Stimulated activated naive B cell treated with anti-CD40 and anti-IgM and Interleukin-4, amounts not matched to agents 10 μg/mL and 1 μg/mL and 100 μg/mL, for 72 hours (primary cell): ENCODE data around the gene UVSSA.
A peak's percentile ranks its signal among the peaks of the same experiment; 100 is the strongest.

Experiments
- ATAC-seq, 2 donors: fragments of 150-1000 bp; cut with Tn5 transposase; replicated peaks; 2 replicates each; pipeline ENCODE4 v1.10.0; 2021; ENCODE audit warnings: moderate library complexity in 1 of 2
- DNase-seq: peaks from one replicate; pipeline ENCODE4 v3.0.0; 2021
- H3K27ac Mint-ChIP-seq: one replicate; pipeline ENCODE4 v1.8.0; 2022; ENCODE audit warnings: mild to moderate bottlenecking, mixed read lengths
- H3K27me3 Mint-ChIP-seq, 2 donors: one replicate each; pipeline ENCODE4 v1.8.0; 2022; ENCODE audit warnings: mixed read lengths in 2 of 2
- H3K36me3 Mint-ChIP-seq, 2 donors: one replicate each; pipeline ENCODE4 v1.8.0; 2022; ENCODE audit warnings: mixed read lengths in 2 of 2, mild to moderate bottlenecking in 1 of 2
- H3K4me1 Mint-ChIP-seq, 2 donors: one replicate each; pipeline ENCODE4 v1.8.0; 2022; ENCODE audit warnings: mixed read lengths in 2 of 2, mild to moderate bottlenecking in 1 of 2
- H3K4me3 Mint-ChIP-seq, 2 donors: one replicate each; pipeline ENCODE4 v1.8.0; 2022; ENCODE audit warnings: mild to moderate bottlenecking in 2 of 2, mixed read lengths in 2 of 2, moderate library complexity in 1 of 2
- H3K9me3 Mint-ChIP-seq, 2 donors: one replicate each; pipeline ENCODE4 v1.8.0; 2022; ENCODE audit warnings: mixed read lengths in 2 of 2, mild to moderate bottlenecking in 1 of 2

Gene UVSSA

DNA sequence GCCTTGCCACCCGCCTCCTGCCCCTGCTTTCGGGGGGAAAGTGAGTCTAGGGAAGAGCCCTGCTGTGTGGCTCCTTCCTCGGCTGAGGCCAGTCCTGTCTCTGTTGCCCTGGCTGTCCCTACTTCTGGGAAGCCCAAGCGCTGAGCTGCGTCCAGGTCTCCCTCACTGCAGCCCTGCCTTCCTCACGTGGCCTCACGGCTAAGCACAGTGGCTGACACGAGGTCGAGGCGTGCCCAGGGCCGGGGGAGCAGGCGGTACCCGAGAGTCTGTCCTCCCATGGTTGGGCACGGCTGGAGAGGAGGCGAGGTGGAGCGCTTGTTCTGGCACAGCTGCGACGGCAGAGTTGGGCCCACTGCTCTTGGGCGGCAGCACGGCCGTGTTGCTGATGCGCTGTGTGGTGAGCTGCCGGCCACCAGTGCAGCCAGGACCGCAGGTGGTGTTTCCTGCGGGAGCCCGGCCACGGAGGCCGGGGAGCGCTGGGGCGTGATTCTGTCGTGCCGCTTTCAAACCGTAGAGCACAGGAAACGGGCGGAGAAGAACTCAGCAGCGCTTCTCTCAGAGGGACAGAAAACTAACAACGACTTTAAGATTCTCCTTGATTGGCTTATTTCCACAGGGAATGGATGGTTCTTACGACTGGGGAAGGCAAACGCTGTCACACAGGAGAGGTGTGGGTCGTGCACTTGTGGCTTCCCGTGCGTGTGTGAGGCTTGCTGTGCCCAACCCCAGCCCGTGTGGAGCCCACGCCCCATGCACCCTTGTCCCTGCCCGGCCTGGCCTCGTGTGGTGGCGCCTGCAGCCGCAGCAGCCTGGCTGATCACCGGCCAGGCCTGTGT lies 36.0 kb upstream of the UVSSA start:
- Mint-ChIP-seq H3K27me3 (no peaks in the 10 kb centered on the region), H3K4me1 (peaks cover 36 to 45% of the 10 kb centered on the region in 2 donors), H3K27ac (no peak overlapping the region), H3K4me3 (no peak overlapping the region), H3K36me3 (peaks cover 41 to 54% of the 10 kb centered on the region in 2 donors), H3K9me3 (no peaks in the 10 kb centered on the region)
- no peak for DNase-seq
- ATAC-seq: no peak

DNA sequence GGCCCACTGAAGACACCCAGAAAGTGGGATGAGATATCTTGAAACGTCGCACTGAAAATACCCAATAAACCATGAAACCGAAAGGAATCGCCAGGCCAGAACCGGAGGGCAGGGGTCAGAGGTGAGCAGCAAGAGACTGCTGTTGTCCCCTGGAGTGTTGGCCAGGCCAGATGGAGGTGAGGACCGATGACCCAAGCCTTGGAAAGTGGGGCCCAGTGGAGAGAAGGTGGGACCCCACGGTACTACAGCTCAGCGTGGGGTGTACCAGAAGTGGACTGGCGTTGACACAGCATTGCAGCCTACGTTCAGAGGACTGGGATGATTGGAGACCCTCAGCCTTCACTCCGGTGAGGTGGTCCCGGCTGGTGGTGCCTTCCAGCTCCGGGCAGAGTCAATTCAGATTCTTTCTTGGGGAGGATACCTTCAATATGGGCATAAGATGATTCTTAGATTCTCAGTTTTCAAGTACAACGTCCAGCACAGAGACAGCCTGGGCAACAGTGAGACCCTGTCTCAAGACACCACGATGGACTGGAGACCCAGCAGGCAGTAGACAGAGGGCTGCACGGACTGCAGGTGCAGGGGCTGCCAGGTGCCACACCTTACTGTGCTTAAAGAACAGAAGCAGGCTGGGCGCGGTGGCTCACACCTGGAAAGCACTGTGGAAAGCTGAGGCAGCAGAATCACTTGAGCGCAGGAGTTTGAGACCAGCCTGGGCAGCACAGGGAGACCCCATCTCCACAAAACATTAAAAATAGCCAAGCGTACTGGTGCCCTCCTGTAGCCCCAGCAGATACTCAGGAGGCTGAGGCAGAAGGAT lies 34.0 kb upstream of the UVSSA start:
- ATAC-seq (no peak), DNase-seq (no peak)
- Mint-ChIP-seq H3K4me1 (peaks cover 20 to 30% of the 10 kb centered on the region in 2 donors), H3K36me3 (peaks cover 50 to 60% of the 10 kb centered on the region in 2 donors), H3K9me3 (no peaks in the 10 kb centered on the region), H3K27me3 (no peaks in the 10 kb centered on the region), H3K4me3 (no peak overlapping the region), H3K27ac (no peak overlapping the region)

DNA sequence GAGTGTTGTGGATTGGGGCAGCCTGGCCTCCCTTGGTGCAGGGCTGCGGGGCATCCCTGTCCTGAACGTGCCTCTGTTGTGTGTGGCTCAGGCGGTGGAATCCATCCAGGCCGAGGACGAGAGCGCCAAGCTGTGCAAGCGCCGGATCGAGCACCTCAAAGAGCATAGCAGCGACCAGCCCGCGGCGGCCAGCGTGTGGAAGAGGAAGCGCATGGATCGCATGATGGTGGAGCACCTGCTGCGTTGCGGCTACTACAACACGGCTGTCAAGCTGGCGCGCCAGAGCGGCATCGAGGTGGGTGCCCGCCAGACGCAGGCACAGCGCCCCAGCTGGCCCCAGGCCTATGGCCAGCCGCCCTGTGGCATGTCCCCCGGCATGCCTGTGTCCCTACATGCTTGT lies 31.7 kb upstream of the UVSSA start:
- no peaks in the 10 kb centered on the region for H3K9me3 Mint-ChIP-seq
- H3K4me1 Mint-ChIP-seq: peaks cover 6 to 8% of the 10 kb centered on the region in 2 donors
- no peak for DNase-seq
- ATAC-seq: no peak
- peaks cover 52 to 62% of the 10 kb centered on the region in 2 donors for H3K36me3 Mint-ChIP-seq
- no peak overlapping the region for H3K4me3 Mint-ChIP-seq
- H3K27ac Mint-ChIP-seq: no peak overlapping the region
- H3K27me3 Mint-ChIP-seq: no peaks in the 10 kb centered on the region

DNA sequence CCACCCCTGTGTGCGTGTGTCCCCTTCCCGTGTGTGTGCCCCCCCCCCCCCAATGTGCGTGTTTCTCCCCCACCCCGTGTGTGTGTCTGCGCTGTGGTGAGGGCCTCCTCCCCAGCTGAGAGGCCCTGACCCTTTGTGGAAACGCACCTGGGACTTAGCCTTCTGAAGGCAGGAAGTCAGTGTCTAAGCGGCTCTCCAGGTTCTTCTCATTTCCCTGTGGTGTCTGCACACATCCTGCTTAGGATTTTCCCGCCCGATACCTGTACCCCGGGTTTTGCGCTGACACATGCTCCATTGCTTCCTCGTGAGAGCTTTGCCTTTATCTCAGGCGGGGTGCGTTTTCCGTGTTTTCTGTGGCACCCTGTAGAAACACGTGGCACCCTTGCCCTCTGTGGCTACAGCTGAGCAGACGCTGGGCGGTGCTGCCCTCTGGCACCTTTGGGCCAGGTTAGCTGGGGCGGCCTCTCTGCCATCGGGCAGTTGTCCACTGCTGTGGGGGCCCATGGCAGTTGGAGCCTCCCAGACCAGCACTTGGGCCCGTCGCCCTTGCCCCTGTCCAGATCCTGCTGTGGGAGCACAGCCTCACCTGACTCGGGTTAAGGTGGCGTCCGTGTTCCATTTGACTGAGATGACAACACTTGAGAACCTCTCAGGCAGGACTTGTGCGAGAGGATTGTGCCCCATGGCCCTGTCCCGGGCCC lies 31.0 kb upstream of the UVSSA start:
- no peak overlapping the region for H3K27ac Mint-ChIP-seq
- no peak for ATAC-seq

DNA sequence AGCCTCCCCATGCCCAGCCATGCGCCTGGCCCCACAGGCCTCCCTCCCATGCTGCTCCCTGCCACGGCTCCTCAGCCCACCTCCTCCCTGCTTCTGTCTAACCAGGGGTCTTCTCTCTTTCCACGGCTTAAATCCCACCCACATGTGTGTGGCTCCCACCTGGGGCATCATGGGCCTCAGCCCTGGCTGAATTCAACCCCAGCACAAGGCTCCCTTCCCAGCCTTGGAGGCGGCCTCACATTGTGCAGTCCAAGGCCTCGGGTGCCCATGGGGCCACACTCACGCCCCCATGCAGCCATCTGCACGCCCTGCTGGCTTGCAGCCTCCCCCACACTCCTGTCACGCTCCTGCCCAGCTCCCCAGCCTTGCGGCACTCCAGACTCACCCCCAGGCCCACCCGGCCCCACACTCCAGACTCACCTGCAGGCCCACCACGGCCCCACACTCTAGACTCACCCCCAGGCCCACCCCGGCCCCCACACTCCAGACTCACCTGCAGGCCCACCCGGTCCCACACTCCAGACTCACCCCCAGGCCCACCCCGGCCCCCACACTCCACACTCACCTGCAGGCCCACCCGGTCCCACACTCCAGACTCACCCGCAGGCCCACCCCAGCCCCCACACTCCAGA lies 30.4 kb upstream of the UVSSA start:
- no peak overlapping the region for H3K4me3 Mint-ChIP-seq

More for the DNA sequence above, 31.0 kb upstream of the UVSSA start:
- H3K9me3 Mint-ChIP-seq: no peaks in the 10 kb centered on the region
- H3K36me3 Mint-ChIP-seq: peaks cover 52 to 67% of the 10 kb centered on the region in 2 donors
- no peak for DNase-seq
- no peak overlapping the region for H3K4me3 Mint-ChIP-seq
- H3K27me3 Mint-ChIP-seq: no peaks in the 10 kb centered on the region
- H3K4me1 Mint-ChIP-seq: peaks cover 4% of the 10 kb centered on the region in 2 donors

DNA sequence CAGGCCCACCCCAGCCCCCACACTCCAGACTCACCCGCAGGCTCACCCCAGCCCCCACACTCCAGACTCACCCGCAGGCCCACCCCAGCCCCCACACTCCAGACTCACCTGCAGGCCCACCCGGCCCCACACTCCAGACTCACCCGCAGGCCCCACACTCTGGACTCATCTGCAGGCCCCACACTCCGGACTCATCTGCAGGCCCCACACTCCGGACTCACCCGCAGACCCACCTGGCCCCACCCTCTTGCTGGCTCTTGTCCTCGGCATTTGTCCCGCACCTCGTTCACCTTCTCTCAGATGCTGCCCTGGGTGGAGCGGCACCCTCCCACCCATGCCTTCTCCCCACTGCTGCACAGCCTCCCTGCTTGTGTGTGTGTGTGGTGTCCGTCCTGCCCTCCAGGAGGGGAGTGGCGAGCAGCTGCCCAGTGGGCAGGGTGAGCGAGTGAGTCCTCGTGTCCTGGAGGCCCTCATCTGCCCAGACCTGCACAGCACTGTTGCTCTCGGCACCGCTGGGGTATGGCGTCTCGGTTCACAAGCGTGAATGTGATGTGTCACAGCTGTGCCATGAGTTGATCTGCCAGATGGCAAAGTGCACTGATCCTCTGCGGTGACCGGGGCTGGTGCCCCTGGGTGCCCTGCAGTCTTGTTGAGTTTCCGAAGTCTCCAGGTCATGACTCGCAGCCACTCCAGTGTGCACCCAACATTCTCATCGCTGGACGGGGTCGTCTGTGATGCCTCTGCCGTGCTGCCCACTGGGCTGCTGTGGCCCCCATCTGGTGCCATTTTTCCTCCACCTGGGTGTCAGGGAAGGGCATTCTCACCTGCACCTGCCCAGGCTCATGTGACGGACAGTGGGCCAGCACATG lies 29.6 kb upstream of the UVSSA start:
- H3K36me3 Mint-ChIP-seq: peaks cover 48 to 69% of the 10 kb centered on the region in 2 donors
- H3K9me3 Mint-ChIP-seq: no peaks in the 10 kb centered on the region
- H3K27ac Mint-ChIP-seq: no peak overlapping the region
- DNase-seq (no peak), ATAC-seq (no peak)
- no peak overlapping the region for H3K4me3 Mint-ChIP-seq
- H3K4me1 Mint-ChIP-seq: peaks cover 4% of the 10 kb centered on the region in 2 donors
- H3K27me3 Mint-ChIP-seq: no peaks in the 10 kb centered on the region

More for the DNA sequence above, 30.4 kb upstream of the UVSSA start:
- Mint-ChIP-seq H3K36me3 (peaks cover 53 to 69% of the 10 kb centered on the region in 2 donors), H3K27me3 (no peaks in the 10 kb centered on the region), H3K4me1 (peaks cover 4% of the 10 kb centered on the region in 2 donors), H3K27ac (no peak overlapping the region), H3K9me3 (no peaks in the 10 kb centered on the region)
- DNase-seq (no peak), ATAC-seq (no peak)

DNA sequence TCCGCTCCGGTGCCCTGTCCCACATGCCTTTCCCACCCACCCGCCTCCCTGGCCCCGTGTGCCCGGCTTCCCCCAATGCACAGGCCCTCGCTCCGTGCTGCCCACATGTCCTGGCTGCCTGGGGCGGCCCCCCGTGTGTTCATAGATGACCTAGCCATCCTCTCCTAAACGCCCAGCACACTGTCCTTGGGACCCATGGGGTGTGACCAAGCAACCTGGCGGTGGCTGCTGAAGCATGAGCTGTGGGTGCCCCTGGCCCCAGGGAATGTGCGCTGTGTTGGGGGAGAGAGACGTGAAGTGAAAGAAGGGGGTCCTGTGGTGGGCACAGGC lies 29.0 kb upstream of the UVSSA start:
- no peak overlapping the region for H3K4me3 Mint-ChIP-seq
- H3K4me1 Mint-ChIP-seq: peaks cover 4% of the 10 kb centered on the region in 2 donors
- ATAC-seq: no peak

DNA sequence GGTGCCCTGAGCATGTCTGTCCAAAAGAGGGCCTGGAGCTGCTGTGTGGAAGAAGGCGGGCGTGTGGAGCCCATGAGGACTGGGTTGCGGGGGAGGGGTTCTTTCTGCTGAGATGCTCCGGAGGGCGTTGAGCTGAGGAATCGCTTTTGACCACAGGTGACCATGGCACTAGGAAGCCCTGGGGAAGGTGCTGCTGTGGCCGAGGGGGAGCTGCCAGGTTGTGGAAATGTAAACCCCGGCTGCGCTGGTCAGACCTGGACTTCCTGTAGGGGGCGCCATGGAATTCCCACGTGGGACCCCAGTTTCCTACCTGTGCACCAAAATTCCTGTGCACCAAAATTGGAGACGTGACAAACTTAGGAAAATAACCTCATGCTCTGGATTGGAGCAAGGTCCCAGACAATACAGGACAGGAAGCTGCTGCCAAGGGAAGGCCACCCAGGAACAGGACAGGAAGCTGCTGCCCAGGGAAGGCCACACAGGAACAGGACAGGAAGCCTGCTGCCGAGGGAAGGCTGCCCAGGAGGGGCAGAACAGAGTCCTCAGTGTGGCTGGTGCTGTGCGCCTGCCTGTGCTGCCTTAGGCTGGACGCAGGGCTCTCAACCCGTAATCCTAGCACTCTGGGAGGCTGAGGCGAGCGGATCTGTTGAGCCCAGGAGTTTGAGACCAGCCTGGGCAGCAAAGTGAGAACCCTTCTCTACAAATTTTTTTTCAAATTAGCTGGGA lies 28.4 kb upstream of the UVSSA start:
- Mint-ChIP-seq H3K9me3 (no peaks in the 10 kb centered on the region), H3K27me3 (no peaks in the 10 kb centered on the region), H3K4me3 (no peak overlapping the region), H3K36me3 (peaks cover 37 to 62% of the 10 kb centered on the region in 2 donors), H3K4me1 (peaks cover 4% of the 10 kb centered on the region in 2 donors), H3K27ac (peak overlapping the region; percentile 42)
- DNase-seq: no peak
- no peak for ATAC-seq

More for the DNA sequence above, 29.0 kb upstream of the UVSSA start:
- H3K27ac Mint-ChIP-seq: peak overlapping the region; percentile 42
- no peaks in the 10 kb centered on the region for H3K9me3 Mint-ChIP-seq
- no peaks in the 10 kb centered on the region for H3K27me3 Mint-ChIP-seq
- DNase-seq: no peak
- H3K36me3 Mint-ChIP-seq: peaks cover 43 to 66% of the 10 kb centered on the region in 2 donors

DNA sequence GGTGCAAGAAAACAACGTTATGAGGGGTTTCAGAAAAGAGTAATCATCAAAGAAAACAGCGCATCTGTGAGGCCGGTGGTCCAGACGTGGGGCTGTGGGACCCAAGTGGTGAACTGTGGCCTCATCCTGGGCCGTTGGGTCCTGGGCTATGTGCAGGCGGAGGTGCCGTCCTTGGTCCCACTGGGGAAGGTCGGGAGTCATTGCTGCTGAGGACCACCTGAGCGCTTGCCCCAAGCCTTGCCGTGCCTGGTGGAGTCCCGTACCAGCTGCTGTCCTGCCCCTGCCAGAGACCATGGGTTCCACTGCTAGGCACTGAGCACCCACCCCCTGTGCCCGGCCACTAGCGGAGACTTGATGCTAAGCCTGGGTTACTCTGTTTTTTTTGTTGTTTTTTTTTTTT lies 25.5 kb upstream of the UVSSA start:
- H3K27ac Mint-ChIP-seq: no peak overlapping the region
- H3K36me3 Mint-ChIP-seq: peaks cover 21 to 47% of the 10 kb centered on the region in 2 donors
- H3K4me3 Mint-ChIP-seq: no peak overlapping the region
- H3K27me3 Mint-ChIP-seq: no peaks in the 10 kb centered on the region
- no peaks in the 10 kb centered on the region for H3K9me3 Mint-ChIP-seq
- no peak for ATAC-seq
- H3K4me1 Mint-ChIP-seq: peaks cover 0 to 4% of the 10 kb centered on the region in 2 donors
- DNase-seq: no peak

DNA sequence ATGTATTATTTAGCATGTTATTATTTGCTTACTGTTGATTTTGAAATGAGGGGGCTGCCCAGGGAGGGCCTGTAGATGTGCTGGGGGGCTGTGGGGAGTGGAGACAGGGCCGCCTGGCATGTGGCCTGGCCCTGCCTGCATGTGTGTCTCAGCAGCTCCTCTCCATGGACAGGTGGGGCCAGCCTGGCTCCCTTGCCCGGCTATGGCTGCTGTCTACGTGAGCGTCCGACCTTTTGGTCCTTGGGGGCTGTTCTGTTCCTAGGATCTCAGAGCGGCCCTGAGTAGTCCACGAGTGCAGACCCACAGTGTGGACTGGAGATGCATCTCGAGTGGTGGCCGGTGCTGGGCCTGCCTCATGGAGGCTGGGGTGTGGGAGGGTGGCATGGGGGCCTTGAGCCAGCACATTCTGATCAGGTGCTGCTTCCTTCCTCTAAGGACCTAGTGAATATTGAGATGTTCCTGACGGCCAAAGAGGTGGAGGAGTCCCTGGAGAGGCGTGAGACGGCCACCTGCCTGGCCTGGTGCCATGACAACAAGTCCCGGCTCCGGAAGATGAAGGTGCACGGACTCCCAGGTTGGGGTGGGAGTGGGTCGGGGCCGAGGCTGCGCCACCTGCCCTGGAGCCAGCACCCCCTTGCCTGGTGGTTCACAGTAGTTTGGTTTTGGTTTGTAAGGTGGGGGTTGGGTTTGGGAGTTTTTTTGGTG lies 24.9 kb upstream of the UVSSA start:
- peaks cover 0 to 4% of the 10 kb centered on the region in 2 donors for H3K4me1 Mint-ChIP-seq
- no peak overlapping the region for H3K4me3 Mint-ChIP-seq
- H3K9me3 Mint-ChIP-seq: no peaks in the 10 kb centered on the region
- peaks cover 23 to 44% of the 10 kb centered on the region in 2 donors for H3K36me3 Mint-ChIP-seq
- no peak for DNase-seq
- no peak overlapping the region for H3K27ac Mint-ChIP-seq
- no peak for ATAC-seq
- no peaks in the 10 kb centered on the region for H3K27me3 Mint-ChIP-seq

DNA sequence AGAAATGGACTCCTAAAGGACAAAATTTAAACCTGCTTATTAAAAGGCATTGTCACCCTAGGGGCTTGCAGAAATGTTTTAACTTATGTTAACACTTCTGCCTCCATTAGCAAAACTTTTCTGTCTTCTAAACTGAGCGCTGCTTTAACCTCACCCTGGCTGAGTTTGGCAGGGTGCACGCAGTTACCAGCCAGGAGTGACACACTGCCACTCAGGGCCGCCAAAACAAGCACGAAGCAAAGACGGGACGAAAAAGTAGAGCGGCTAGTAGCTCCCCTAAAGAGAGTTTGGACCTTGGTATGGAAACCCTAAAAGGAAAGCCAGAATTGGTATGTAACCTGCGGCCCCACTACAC lies 23.8 kb upstream of the UVSSA start:
- no peak for ATAC-seq
- peaks cover 0 to under 1% of the 10 kb centered on the region in 2 donors for H3K4me1 Mint-ChIP-seq
- no peak overlapping the region for H3K4me3 Mint-ChIP-seq
- peaks cover 14 to 33% of the 10 kb centered on the region in 2 donors for H3K36me3 Mint-ChIP-seq
- H3K27me3 Mint-ChIP-seq: no peaks in the 10 kb centered on the region
- no peak overlapping the region for H3K27ac Mint-ChIP-seq
- no peak for DNase-seq
- H3K9me3 Mint-ChIP-seq: no peaks in the 10 kb centered on the region

DNA sequence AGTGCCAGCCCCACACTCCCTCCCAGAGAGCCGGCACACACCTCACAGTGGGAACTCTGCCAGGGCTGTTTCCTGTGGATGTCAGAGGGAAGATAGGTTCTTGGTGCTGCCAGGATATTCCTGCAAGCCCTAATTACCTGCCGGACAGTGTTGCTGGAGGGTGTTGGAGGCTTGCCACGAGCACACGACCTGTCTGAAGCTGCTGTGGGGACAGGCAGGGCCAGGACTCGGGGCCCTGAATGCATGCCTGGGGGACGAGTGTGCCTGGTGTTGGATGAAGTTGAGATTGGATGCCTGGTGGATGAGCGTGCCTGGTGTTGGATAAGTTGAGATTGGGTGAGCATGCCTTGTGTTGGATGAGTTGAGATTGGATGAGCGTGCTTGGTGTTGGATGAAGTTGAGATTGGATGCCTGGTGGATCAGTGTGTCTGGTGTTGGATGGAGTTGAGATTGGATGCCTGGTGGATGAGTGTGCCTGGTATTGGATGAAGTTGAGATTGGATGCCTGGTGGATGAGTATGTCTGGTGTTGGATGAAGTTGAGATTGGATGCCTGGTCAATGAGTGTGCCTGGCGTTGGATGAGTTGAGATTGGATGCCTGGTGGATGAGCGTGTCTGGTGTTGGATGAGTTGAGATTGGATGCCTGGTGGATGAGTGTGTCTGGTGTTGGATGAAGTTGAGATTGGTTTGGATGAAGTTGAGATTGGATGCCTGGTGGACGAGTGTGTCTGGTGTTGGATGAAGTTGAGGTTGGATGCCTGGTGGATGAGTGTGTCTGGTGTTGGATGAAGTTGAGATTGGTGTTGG lies 23.2 kb upstream of the UVSSA start:
- ATAC-seq (no peak), DNase-seq (no peak)
- Mint-ChIP-seq H3K4me1 (no peaks in the 10 kb centered on the region), H3K27ac (no peak overlapping the region), H3K27me3 (no peaks in the 10 kb centered on the region), H3K36me3 (peaks cover 10 to 30% of the 10 kb centered on the region in 2 donors), H3K9me3 (no peaks in the 10 kb centered on the region), H3K4me3 (no peak overlapping the region)
